Thyroid gland (tissue), 4 donors: ENCODE results near the gene C1QC. TPM values are rescaled to one million over a fixed set of nuclear protein-coding genes. Genes with fewer than 3 reads are reported as not detected.
A peak's percentile ranks its signal among the peaks of the same experiment; 100 is the strongest.

Source experiments
- DNase-seq, 2 donors: peaks; one replicate each; pipeline ENCODE4 v3.0.0-alpha.2; 2019
- H3K27ac ChIP-seq, 3 donors: fragments of 200-600 bp; sonication (generic); 1 replicate in 2 of 3; 2 replicates in 1 of 3; pipeline ENCODE4 v1.5.1; 2016 to 2019; ENCODE audit warnings: mild to moderate bottlenecking in 1 of 3, moderate library complexity in 1 of 3
- H3K27me3 ChIP-seq: fragments of 200-600 bp; sonication (generic); one replicate; pipeline ENCODE4 v1.5.1; 2019
- H3K36me3 ChIP-seq, 2 donors: fragments of 200-600 bp; sonication (generic); one replicate each; pipeline ENCODE4 v1.5.1; 2016 to 2019
- H3K4me1 ChIP-seq, 2 donors: fragments of 200-600 bp; sonication (generic); one replicate each; pipeline ENCODE4 v1.5.1; 2017 to 2019
- H3K4me3 ChIP-seq, 3 donors: fragments of 200-600 bp; sonication (generic); replicated peaks in 1 of 3; 1 replicate in 2 of 3; 2 replicates in 1 of 3; pipeline ENCODE4 v1.5.1; 2016; ENCODE audit warnings: mild to moderate bottlenecking in 1 of 3
- H3K9me3 ChIP-seq: fragments of 200-600 bp; sonication (generic); one replicate; pipeline ENCODE4 v1.5.1; 2017
- POLR2A ChIP-seq, 2 donors: fragments of 450-650 bp; IDR thresholded peaks; one replicate each; pipeline ENCODE4 v1.6.1; 2017; ENCODE audit warnings: antibody characterized with exemption in 2 of 2, mild to moderate bottlenecking in 2 of 2, moderate library complexity in 1 of 2
- WGBS, 2 donors: methylation state at CpG; one replicate each; pipeline ENCODE4 v1.1.5; 2017; 5-methylcytosine and 5-hydroxymethylcytosine counted together
- intact Hi-C: fragments of 100-400 bp; cut with DNase I; formaldehyde crosslinking; loops from one replicate; pipeline ENCODE4 v1.15.1; 2023
- total RNA-seq, 4 donors: library from RNA; depleted of rRNA; stranded (reverse); fragments of >200 nt; gene quantifications; one replicate each; pipeline ENCODE4 v1.2.3, GENCODE V29; 2016
- TF ChIP-seq, protein P1 (sequence below), 6 experiments: fragments of 200-600 bp in 3 of 6; fragments of 450-650 bp in 3 of 6; sonication (generic) in 3 of 6; IDR thresholded peaks; one replicate each; pipeline ENCODE4 v1.5.1; 2016 to 2019; ENCODE audit warnings: antibody characterized with exemption in 6 of 6, mild to moderate bottlenecking in 2 of 6, inconsistent platforms in 1 of 6, moderate library complexity in 1 of 6

C1QC gene
- total RNA-seq, 4 donors from 2014 or later, result 36.0 to 111 (median 69.5) TPM

DNA sequence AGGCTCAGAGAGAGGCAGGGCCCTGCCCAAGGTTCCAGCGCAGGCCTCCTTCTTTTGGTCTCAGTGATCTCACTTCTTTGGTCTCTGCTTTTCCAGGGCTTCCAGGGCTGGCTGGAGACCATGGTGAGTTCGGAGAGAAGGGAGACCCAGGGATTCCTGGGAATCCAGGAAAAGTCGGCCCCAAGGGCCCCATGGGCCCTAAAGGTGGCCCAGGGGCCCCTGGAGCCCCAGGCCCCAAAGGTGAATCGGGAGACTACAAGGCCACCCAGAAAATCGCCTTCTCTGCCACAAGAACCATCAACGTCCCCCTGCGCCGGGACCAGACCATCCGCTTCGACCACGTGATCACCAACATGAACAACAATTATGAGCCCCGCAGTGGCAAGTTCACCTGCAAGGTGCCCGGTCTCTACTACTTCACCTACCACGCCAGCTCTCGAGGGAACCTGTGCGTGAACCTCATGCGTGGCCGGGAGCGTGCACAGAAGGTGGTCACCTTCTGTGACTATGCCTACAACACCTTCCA, 17.3 kb downstream of the C1QC start:
- no peaks in the 10 kb centered on the region for H3K36me3 ChIP-seq
- 92 to 96% methylated on average over 18 to 19 of the region's 19 CpGs for WGBS, 2 donors
- H3K4me1 ChIP-seq, result no peaks in the 10 kb centered on the region
- intact Hi-C loops, result no loop called here
- no peak overlapping the region for H3K27ac ChIP-seq
- no peak for DNase-seq
- H3K27me3 ChIP-seq, result no peaks in the 10 kb centered on the region
- no peaks in the 10 kb centered on the region for H3K9me3 ChIP-seq
- no peak overlapping the region for H3K4me3 ChIP-seq
- TF ChIP-seq, protein P1, sequence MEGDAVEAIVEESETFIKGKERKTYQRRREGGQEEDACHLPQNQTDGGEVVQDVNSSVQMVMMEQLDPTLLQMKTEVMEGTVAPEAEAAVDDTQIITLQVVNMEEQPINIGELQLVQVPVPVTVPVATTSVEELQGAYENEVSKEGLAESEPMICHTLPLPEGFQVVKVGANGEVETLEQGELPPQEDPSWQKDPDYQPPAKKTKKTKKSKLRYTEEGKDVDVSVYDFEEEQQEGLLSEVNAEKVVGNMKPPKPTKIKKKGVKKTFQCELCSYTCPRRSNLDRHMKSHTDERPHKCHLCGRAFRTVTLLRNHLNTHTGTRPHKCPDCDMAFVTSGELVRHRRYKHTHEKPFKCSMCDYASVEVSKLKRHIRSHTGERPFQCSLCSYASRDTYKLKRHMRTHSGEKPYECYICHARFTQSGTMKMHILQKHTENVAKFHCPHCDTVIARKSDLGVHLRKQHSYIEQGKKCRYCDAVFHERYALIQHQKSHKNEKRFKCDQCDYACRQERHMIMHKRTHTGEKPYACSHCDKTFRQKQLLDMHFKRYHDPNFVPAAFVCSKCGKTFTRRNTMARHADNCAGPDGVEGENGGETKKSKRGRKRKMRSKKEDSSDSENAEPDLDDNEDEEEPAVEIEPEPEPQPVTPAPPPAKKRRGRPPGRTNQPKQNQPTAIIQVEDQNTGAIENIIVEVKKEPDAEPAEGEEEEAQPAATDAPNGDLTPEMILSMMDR (IDR thresholded peaks at IDR 0.05), result no peak
- TF ChIP-seq POLR2A (IDR thresholded peaks at IDR 0.05), result no peak

DNA sequence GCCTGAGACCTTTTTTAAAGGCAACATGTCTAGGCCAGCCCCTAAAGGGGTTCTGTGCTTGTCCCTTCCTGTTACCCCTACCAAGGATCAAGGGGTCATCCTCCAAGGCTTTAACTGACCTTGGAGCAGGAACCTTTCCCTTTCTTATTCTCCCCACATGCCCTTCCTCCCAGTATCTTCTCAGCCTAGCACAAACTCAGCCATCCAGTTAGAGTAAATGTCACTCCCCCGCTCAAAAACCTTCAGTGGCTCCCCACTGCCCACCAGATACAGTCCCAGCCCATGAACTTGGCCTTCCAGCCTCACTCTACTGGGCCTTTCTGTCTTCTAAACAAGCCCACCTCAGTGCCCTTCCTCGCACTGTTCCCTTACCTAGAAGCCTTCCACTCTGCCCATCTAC, 18.4 kb downstream of the C1QC start:
- H3K27me3 ChIP-seq, result no peaks in the 10 kb centered on the region
- WGBS, 2 donors, result 95% methylated on average over 2 of the region's 2 CpGs
- no peak overlapping the region for H3K27ac ChIP-seq

DNA sequence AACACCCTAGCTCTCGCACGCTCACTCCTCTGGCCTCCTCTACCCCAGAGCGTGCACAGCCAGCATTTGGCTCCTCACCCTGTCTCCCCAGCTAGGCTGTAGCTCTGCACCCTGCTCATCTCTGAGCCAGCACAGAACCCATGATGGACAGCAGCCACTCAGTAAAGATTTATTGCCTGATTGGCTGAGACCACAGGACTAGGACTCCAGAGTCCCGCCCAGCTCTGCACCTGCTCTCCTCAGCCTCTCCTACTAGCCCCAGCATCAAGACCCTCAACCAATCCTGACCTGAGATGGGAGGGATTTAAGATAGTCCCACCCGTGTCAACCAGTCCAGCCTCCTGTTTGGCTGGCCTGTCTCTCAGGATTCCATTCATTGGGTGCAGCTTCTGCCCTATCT, 18.9 kb downstream of the C1QC start:
- intact Hi-C loops, result no loop called here
- no peak overlapping the region for H3K27ac ChIP-seq
- no peaks in the 10 kb centered on the region for H3K36me3 ChIP-seq
- WGBS, 2 donors, result 65 to 82% methylated on average over 4 to 5 of the region's 5 CpGs
- H3K4me1 ChIP-seq, result no peaks in the 10 kb centered on the region
- DNase-seq, result no peak
- H3K4me3 ChIP-seq, result no peak overlapping the region
- H3K9me3 ChIP-seq, result no peaks in the 10 kb centered on the region
- no peaks in the 10 kb centered on the region for H3K27me3 ChIP-seq
- TF ChIP-seq, protein P1 (IDR thresholded peaks at IDR 0.05), result no peak
- no peak for TF ChIP-seq POLR2A (IDR thresholded peaks at IDR 0.05)

More for the DNA sequence above, 18.4 kb downstream of the C1QC start:
- TF ChIP-seq, protein P1 (IDR thresholded peaks at IDR 0.05), result no peak
- no peak for TF ChIP-seq POLR2A (IDR thresholded peaks at IDR 0.05)
- no peaks in the 10 kb centered on the region for H3K4me1 ChIP-seq
- intact Hi-C loops, result no loop called here
- H3K36me3 ChIP-seq, result no peaks in the 10 kb centered on the region
- DNase-seq, result no peak
- no peak overlapping the region for H3K4me3 ChIP-seq
- no peaks in the 10 kb centered on the region for H3K9me3 ChIP-seq

DNA sequence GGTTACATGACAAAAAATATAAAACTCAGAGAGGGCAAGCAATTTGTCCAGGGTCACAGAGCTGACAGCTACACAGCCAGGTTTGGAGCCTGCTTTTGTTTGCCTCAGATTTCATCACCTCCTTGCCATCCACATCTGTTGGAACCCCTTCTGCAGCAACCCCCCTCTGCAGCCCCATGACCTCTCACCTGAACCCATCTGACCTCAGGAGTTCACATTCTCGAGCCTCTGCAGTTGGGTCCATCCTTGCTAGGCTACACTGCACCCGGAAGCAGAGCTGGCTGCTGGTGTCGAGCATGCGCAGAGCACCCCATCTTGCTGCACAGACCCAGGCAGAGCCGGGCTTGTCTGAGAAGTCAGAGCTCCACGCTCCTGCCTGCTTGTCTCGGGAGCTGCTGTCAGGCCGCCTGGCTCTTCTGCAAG, 19.6 kb downstream of the C1QC start:
- Histone ChIP-seq H3K9me3 (no peaks in the 10 kb centered on the region), H3K4me1 (no peaks in the 10 kb centered on the region), H3K4me3 (no peak overlapping the region), H3K27me3 (no peaks in the 10 kb centered on the region), H3K27ac (no peak overlapping the region), H3K36me3 (no peaks in the 10 kb centered on the region)
- TF ChIP-seq POLR2A (IDR thresholded peaks at IDR 0.05), result no peak
- TF ChIP-seq, protein P1 (IDR thresholded peaks at IDR 0.05), result no peak
- intact Hi-C loops, result no loop called here
- WGBS, 2 donors, result 82 to 89% methylated on average over 6 to 8 of the region's 8 CpGs
- no peak for DNase-seq

DNA sequence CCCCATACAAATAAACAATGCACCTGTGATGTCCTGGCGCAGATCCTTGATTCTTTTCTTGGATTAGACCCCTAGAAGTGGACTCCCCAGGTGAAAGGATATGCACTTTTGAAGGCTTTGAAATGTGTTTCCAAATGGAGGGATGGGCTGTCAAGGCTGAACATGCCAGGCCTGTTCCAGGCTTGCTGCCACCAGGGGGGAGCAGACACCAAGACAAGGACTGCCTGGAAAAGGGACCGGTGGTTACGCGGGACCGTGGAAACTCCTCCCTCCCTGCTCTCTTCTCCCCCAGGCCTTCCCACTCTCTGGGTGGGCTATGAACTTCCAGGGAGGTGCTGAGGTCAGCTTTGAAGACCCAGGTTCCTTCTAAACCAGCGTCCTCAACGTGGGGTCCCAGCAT, 22.3 kb downstream of the C1QC start:
- Histone ChIP-seq H3K27me3 (no peaks in the 10 kb centered on the region), H3K4me1 (no peaks in the 10 kb centered on the region), H3K9me3 (no peaks in the 10 kb centered on the region), H3K27ac (no peak overlapping the region), H3K4me3 (no peak overlapping the region), H3K36me3 (no peaks in the 10 kb centered on the region)
- intact Hi-C loops, result no loop called here
- DNase-seq, result peak; percentile 23
- no peak for TF ChIP-seq POLR2A (IDR thresholded peaks at IDR 0.05)
- TF ChIP-seq, protein P1 (IDR thresholded peaks at IDR 0.05), result peak in 4 of 6 experiments; percentile 12 to 40 (median 34)
- 36 to 50% methylated on average over 7 of the region's 7 CpGs for WGBS, 2 donors
